ENCODE measurements around the gene VCX2. TPM values are rescaled to one million over a fixed set of nuclear protein-coding genes. Genes with fewer than 3 reads are reported as not detected.

The VCX2 gene
- total and polyA plus RNA-seq, 2 of the 4 experiments (the other 2 are of a cell fraction) = not detected

DNA sequence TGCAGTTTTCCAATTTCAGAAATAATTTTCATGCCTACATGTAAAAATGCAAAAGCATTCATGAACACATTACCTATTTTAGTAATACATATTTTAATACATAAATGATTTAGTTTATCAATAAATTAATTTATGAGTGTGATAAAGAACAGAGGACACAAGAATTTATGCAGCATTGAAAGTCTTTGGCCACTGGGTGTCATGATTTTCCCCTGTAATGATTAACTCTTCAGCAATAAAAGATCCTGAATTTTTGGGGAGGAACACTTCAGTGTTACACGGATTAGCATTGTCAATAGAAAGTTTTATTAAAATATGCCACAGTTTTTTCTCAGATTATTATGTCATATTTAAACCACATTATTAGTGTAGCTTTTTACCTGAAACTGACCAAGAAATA lies 8.6 kb upstream of the VCX2 start:
- Histone ChIP-seq H4K5ac (ENCODE audit: low read depth, low read length) (no peak overlapping the region), H4K91ac (ENCODE audit: insufficient read depth, low read depth, low read length) (no peak overlapping the region), H3K36me3 (ENCODE audit: control insufficient read depth, insufficient read depth, low read length) (no peaks in the 10 kb centered on the region), H3K4me2 (ENCODE audit: low read depth, low read length) (no peak overlapping the region), H2BK15ac (ENCODE audit: low read depth, low read length) (no peak overlapping the region), H3K4ac (ENCODE audit: low read depth, low read length) (no peak overlapping the region), H3K23ac (ENCODE audit: low read depth, low read length) (no peak overlapping the region), H2BK120ac (ENCODE audit: low read depth, low read length) (no peak overlapping the region), H2BK20ac (ENCODE audit: low read depth, low read length) (no peak overlapping the region), H3K4me1 (ENCODE audit: control insufficient read depth, insufficient read depth, low read length) (no peaks in the 10 kb centered on the region), H3K27ac (ENCODE audit: insufficient read depth, low read length) (no peak overlapping the region), H3K56ac (ENCODE audit: extremely low read depth, insufficient read depth, low read length) (no peak overlapping the region), H4K20me1 (ENCODE audit: insufficient read depth, low read length) (no peaks in the 10 kb centered on the region), H3K9me3 (ENCODE audit: control insufficient read depth, insufficient read depth, low read length) (peaks cover 2% of the 10 kb centered on the region; the same call in 1 of the 2 replicates), H3K27me3 (ENCODE audit: control insufficient read depth, insufficient read depth, low read length) (no peaks in the 10 kb centered on the region), H2AK9ac (replicated peaks; ENCODE audit: low read depth, low read length, poor library complexity) (no peak overlapping the region), H3K4me3 (ENCODE audit: insufficient read depth, low read depth, low read length) (no peak overlapping the region), H3K14ac (replicated peaks; ENCODE audit: low read depth, low read length) (no peak overlapping the region), H2AFZ (replicated peaks; ENCODE audit: low read length, poor library complexity) (no peak overlapping the region), H2BK5ac (ENCODE audit: low read depth, low read length, poor library complexity, severe bottlenecking) (no peak overlapping the region), H2AK5ac (ENCODE audit: low read depth, low read length) (no peak overlapping the region), H3K79me1 (ENCODE audit: low read depth in 1 of 2, low read length in 2 of 2) (no peaks in the 10 kb centered on the region), H3K18ac (ENCODE audit: low read depth, low read length) (no peak overlapping the region), H3K9ac (ENCODE audit: low read depth, low read length) (no peak overlapping the region), H3K9me1 (ENCODE audit: insufficient read depth, low read length) (no peaks in the 10 kb centered on the region), H4K8ac (ENCODE audit: low read depth in 2 of 2, low read length in 2 of 2) (no peak overlapping the region)
- CTCF ChIA-PET = no interaction called here
- in situ Hi-C loops (cut with MboI; ENCODE audit: low sequenced_read_pairs) (no loop called here), intact Hi-C loops (cut with micrococcal nuclease) (no loop called here), dilution Hi-C loops (cut with HindIII; ENCODE audit: low sequenced_read_pairs, unreplicated experiment) (no loop called here)
- DNase-seq = no peak
- POLR2A ChIA-PET (ENCODE audit: unreplicated experiment) = no interaction called here
- BruUV-seq (replicated peaks) = no TSS peak
- WGBS, 2 experiments (ENCODE audit: extremely low coverage in 2 of 2, insufficient read length in 1 of 2) = no CpG with 5 or more reads among the region's 1 CpG
- no peak for ATAC-seq (ENCODE audit: low read depth)
- TF ChIP-seq BHLHE40 (IDR thresholded peaks at IDR 0.05; ENCODE audit: low read depth, low read length) (no peak), RAD21 (IDR thresholded peaks at IDR 0.05; ENCODE audit: low read length) (no peak), NFE2L2 (IDR thresholded peaks at IDR 0.05; ENCODE audit: low read depth, low read length) (no peak), MXI1 (IDR thresholded peaks at IDR 0.05; ENCODE audit: borderline replicate concordance, low read depth, low read length) (no peak), SMC3 (IDR thresholded peaks at IDR 0.05; ENCODE audit: low read depth, low read length) (no peak), POLR2A (IDR thresholded peaks at IDR 0.05; ENCODE audit: low read depth, low read length) (no peak), MAZ (IDR thresholded peaks at IDR 0.05; ENCODE audit: borderline replicate concordance, low read depth, low read length) (no peak), CHD1 (IDR thresholded peaks at IDR 0.05; ENCODE audit: low read depth, low read length) (no peak), RFX5 (IDR thresholded peaks at IDR 0.05; ENCODE audit: low read depth, low read length) (no peak), FOS (IDR thresholded peaks at IDR 0.05; ENCODE audit: low read depth, low read length) (no peak)
- TF ChIP-seq, protein P1, sequence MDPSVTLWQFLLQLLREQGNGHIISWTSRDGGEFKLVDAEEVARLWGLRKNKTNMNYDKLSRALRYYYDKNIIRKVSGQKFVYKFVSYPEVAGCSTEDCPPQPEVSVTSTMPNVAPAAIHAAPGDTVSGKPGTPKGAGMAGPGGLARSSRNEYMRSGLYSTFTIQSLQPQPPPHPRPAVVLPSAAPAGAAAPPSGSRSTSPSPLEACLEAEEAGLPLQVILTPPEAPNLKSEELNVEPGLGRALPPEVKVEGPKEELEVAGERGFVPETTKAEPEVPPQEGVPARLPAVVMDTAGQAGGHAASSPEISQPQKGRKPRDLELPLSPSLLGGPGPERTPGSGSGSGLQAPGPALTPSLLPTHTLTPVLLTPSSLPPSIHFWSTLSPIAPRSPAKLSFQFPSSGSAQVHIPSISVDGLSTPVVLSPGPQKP (IDR thresholded peaks at IDR 0.05; ENCODE audit: borderline replicate concordance, low read depth, low read length) = no peak
- TF ChIP-seq, protein P2, sequence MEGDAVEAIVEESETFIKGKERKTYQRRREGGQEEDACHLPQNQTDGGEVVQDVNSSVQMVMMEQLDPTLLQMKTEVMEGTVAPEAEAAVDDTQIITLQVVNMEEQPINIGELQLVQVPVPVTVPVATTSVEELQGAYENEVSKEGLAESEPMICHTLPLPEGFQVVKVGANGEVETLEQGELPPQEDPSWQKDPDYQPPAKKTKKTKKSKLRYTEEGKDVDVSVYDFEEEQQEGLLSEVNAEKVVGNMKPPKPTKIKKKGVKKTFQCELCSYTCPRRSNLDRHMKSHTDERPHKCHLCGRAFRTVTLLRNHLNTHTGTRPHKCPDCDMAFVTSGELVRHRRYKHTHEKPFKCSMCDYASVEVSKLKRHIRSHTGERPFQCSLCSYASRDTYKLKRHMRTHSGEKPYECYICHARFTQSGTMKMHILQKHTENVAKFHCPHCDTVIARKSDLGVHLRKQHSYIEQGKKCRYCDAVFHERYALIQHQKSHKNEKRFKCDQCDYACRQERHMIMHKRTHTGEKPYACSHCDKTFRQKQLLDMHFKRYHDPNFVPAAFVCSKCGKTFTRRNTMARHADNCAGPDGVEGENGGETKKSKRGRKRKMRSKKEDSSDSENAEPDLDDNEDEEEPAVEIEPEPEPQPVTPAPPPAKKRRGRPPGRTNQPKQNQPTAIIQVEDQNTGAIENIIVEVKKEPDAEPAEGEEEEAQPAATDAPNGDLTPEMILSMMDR (conservative IDR thresholded peaks at IDR 0.05; ENCODE audit: low read depth, low read length) = no peak
- TF ChIP-seq, protein P3, sequence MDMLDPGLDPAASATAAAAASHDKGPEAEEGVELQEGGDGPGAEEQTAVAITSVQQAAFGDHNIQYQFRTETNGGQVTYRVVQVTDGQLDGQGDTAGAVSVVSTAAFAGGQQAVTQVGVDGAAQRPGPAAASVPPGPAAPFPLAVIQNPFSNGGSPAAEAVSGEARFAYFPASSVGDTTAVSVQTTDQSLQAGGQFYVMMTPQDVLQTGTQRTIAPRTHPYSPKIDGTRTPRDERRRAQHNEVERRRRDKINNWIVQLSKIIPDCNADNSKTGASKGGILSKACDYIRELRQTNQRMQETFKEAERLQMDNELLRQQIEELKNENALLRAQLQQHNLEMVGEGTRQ (IDR thresholded peaks at IDR 0.05; ENCODE audit: low read depth, low read length) = no peak

Measured in IMR-90 (cell line).